ENCODE data around the gene ASCL5. TPM values are rescaled to one million over a fixed set of nuclear protein-coding genes. Genes with fewer than 3 reads are reported as not detected.

Gene ASCL5
- total and polyA plus RNA-seq, 9 of the 15 experiments (the other 6 are each of a cell fraction or from before 2014, with no cell fraction given) = 0.09 TPM; not detected in 8

DNA sequence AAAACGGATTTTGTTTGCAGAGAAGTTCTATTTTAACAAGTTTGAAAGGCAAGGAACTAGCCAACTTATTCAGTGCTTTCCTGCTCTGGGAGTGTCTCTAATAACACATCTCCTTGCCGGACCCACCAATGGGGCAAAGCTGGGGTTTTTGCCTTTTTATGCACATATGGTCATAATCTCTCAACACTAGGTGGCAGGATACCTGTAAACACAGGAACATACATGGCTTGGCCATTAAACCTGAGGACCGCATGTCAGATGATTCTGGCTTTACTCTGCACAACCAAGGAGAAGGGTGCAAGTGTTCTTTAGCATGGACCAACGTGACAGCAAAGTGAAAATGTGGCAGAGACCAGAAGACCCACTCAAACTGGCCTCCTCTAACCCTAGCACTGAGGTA is 22.4 kb upstream of the ASCL5 start (continued):
- TF ChIP-seq, protein P1, sequence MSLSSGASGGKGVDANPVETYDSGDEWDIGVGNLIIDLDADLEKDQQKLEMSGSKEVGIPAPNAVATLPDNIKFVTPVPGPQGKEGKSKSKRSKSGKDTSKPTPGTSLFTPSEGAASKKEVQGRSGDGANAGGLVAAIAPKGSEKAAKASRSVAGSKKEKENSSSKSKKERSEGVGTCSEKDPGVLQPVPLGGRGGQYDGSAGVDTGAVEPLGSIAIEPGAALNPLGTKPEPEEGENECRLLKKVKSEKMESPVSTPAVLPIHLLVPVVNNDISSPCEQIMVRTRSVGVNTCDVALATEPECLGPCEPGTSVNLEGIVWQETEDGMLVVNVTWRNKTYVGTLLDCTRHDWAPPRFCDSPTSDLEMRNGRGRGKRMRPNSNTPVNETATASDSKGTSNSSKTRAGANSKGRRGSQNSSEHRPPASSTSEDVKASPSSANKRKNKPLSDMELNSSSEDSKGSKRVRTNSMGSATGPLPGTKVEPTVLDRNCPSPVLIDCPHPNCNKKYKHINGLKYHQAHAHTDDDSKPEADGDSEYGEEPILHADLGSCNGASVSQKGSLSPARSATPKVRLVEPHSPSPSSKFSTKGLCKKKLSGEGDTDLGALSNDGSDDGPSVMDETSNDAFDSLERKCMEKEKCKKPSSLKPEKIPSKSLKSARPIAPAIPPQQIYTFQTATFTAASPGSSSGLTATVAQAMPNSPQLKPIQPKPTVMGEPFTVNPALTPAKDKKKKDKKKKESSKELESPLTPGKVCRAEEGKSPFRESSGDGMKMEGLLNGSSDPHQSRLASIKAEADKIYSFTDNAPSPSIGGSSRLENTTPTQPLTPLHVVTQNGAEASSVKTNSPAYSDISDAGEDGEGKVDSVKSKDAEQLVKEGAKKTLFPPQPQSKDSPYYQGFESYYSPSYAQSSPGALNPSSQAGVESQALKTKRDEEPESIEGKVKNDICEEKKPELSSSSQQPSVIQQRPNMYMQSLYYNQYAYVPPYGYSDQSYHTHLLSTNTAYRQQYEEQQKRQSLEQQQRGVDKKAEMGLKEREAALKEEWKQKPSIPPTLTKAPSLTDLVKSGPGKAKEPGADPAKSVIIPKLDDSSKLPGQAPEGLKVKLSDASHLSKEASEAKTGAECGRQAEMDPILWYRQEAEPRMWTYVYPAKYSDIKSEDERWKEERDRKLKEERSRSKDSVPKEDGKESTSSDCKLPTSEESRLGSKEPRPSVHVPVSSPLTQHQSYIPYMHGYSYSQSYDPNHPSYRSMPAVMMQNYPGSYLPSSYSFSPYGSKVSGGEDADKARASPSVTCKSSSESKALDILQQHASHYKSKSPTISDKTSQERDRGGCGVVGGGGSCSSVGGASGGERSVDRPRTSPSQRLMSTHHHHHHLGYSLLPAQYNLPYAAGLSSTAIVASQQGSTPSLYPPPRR (CRISPR knock-in tag; IDR thresholded peaks at IDR 0.05; ENCODE audit: borderline replicate concordance) = no peak
- TF ChIP-seq CTCF (IDR thresholded peaks at IDR 0.05 in 2 of 3, conservative IDR thresholded peaks at IDR 0.05 in 1 of 3; ENCODE audit: insufficient read depth in 2 of 3, low read depth in 1 of 3, low read length in 3 of 3) (peak; percentile 72 to 86 (median 77)), MNT (conservative IDR thresholded peaks at IDR 0.05) (peak; percentile 29 to 43; a peak in 1 of 4 replicates), ZNF165 (CRISPR knock-in tag; IDR thresholded peaks at IDR 0.05; ENCODE audit: borderline replicate concordance) (no peak), EHMT2 (IDR thresholded peaks at IDR 0.05) (no peak), NR4A1 (CRISPR knock-in tag; IDR thresholded peaks at IDR 0.05) (no peak), NR4A1 (tag; IDR thresholded peaks at IDR 0.05) (no peak), NELFE (IDR thresholded peaks at IDR 0.05; ENCODE audit: insufficient read depth, insufficient read length) (no peak), PHF8 (IDR thresholded peaks at IDR 0.05; ENCODE audit: borderline replicate concordance, low read length) (no peak)
- TF ChIP-seq, protein P2, sequence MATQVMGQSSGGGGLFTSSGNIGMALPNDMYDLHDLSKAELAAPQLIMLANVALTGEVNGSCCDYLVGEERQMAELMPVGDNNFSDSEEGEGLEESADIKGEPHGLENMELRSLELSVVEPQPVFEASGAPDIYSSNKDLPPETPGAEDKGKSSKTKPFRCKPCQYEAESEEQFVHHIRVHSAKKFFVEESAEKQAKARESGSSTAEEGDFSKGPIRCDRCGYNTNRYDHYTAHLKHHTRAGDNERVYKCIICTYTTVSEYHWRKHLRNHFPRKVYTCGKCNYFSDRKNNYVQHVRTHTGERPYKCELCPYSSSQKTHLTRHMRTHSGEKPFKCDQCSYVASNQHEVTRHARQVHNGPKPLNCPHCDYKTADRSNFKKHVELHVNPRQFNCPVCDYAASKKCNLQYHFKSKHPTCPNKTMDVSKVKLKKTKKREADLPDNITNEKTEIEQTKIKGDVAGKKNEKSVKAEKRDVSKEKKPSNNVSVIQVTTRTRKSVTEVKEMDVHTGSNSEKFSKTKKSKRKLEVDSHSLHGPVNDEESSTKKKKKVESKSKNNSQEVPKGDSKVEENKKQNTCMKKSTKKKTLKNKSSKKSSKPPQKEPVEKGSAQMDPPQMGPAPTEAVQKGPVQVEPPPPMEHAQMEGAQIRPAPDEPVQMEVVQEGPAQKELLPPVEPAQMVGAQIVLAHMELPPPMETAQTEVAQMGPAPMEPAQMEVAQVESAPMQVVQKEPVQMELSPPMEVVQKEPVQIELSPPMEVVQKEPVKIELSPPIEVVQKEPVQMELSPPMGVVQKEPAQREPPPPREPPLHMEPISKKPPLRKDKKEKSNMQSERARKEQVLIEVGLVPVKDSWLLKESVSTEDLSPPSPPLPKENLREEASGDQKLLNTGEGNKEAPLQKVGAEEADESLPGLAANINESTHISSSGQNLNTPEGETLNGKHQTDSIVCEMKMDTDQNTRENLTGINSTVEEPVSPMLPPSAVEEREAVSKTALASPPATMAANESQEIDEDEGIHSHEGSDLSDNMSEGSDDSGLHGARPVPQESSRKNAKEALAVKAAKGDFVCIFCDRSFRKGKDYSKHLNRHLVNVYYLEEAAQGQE (IDR thresholded peaks at IDR 0.05; ENCODE audit: borderline replicate concordance) = peak; percentile 78
- TF ChIP-seq, protein P2 (CRISPR knock-in tag; IDR thresholded peaks at IDR 0.05; ENCODE audit: low read depth) = no peak

Data from K562 (cell line).